Cardiac muscle cell (in vitro differentiated cells and primary cell): ENCODE measurements around the gene GNB2. TPM values are rescaled to one million over a fixed set of nuclear protein-coding genes. Genes with fewer than 3 reads are reported as not detected.
"Not testable (repeated sequence)": the region's sequence is repeated elsewhere in the genome, so short reads cannot be mapped to it uniquely, and the experiment has no call there.

ENCODE experiments used
- DNase-seq, 2 donors: peaks; one replicate each; pipeline versions ENCODE4 v3.0.0 to v3.0.0-alpha.2; 2010 to 2017; ENCODE audit warnings: low read depth in 1 of 2, low spot score in 1 of 2
- H3K27ac ChIP-seq: fragments of 200-600 bp; sonication (generic); 2 replicates; pipeline ENCODE4 v1.5.1; 2016
- H3K27me3 ChIP-seq: fragments of 200-600 bp; sonication (generic); 2 replicates; pipeline ENCODE4 v1.6.0; 2016; ENCODE audit warnings: control low read depth
- H3K36me3 ChIP-seq: fragments of 200-600 bp; sonication (generic); 2 replicates; pipeline ENCODE4 v1.5.1; 2016; ENCODE audit warnings: control low read depth
- H3K4me1 ChIP-seq: fragments of 200-600 bp; sonication (generic); 2 replicates; pipeline ENCODE4 v1.8.1; 2017; ENCODE audit warnings: low read depth, mild to moderate bottlenecking, mixed run types
- H3K4me3 ChIP-seq: fragments of 200-600 bp; sonication (generic); 2 replicates; pipeline ENCODE4 v1.5.1; 2016; ENCODE audit warnings: mild to moderate bottlenecking
- H3K9me3 ChIP-seq: fragments of 200-600 bp; sonication (generic); 2 replicates; pipeline ENCODE4 v1.5.1; 2017; ENCODE audit warnings: low read depth, mild to moderate bottlenecking, control low read depth
- CTCF ChIP-seq: IDR thresholded peaks from 2 replicates; pipeline ENCODE4 v1.5.1; 2012; ENCODE audit warnings: low read depth, mild to moderate bottlenecking, low read length
- polyA plus RNA-seq: library from polyadenylated mRNA; unstranded; fragments of >200 nt; fragmentation: Nextera tagmentation; extraction: Ambion mirVana; gene quantifications from 2 replicates; pipeline ENCODE4 v1.2.1, GENCODE V29; 2016
- total RNA-seq: library from RNA; depleted of rRNA; stranded (reverse); fragments of >200 nt; gene quantifications from 2 replicates; pipeline ENCODE4 v1.2.3, GENCODE V29; 2016

The GNB2 gene
- total and polyA plus RNA-seq, 2 experiments from 2014 or later: 234 to 241 TPM

DNA sequence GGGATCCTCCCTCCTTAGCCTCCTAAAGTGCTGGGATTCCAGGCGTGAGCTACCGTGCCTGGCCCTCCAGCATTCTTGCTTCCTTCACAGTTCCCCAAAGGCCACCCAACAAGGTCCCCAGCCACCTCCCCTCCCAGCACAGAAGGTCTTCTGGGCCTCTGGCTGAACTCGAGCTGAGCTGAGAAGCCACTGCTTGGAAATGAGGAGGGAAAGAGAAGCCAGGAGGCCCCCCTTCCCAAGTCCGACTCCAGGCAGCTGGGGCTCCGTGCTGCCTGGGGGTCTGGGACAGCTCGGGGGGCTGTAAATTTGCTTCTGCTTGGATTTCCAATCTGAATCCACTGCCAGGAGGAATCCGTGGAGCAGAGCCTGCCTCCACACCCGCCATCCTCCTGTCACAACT lies 41.2 kb downstream of the GNB2 start:
- H3K4me3 ChIP-seq: no peak overlapping the region
- H3K4me1 ChIP-seq: no peaks in the 10 kb centered on the region
- no peaks in the 10 kb centered on the region for H3K36me3 ChIP-seq
- H3K27me3 ChIP-seq: peaks cover 5% of the 10 kb centered on the region
- no peak for TF ChIP-seq CTCF
- DNase-seq: no peak
- no peak overlapping the region for H3K27ac ChIP-seq
- H3K9me3 ChIP-seq: no peaks in the 10 kb centered on the region

DNA sequence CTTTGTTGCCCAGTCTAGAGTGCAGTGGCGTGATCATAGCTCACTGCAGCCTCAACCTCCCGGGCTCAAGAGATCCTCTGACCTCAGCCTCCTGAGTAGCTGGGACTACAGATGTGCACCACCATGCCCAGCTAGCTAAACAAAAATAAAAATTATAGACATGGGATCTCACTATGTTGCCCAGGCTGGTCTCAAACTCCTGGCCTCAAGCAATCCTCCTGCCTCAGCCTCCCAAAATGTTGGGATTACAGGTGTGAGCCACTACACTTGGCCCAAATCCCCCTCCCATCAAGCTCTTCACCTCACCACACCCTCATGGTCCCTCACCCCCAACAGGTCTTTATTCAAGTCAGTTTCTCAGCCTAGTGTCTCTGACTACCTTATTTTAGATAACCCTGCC lies 43.5 kb downstream of the GNB2 start:
- H3K27ac ChIP-seq, H3K4me1 ChIP-seq, H3K36me3 ChIP-seq, H3K9me3 ChIP-seq, DNase-seq, H3K4me3 ChIP-seq: not testable (repeated sequence)
- H3K27me3 ChIP-seq: peaks cover 26% of the 10 kb centered on the region

DNA sequence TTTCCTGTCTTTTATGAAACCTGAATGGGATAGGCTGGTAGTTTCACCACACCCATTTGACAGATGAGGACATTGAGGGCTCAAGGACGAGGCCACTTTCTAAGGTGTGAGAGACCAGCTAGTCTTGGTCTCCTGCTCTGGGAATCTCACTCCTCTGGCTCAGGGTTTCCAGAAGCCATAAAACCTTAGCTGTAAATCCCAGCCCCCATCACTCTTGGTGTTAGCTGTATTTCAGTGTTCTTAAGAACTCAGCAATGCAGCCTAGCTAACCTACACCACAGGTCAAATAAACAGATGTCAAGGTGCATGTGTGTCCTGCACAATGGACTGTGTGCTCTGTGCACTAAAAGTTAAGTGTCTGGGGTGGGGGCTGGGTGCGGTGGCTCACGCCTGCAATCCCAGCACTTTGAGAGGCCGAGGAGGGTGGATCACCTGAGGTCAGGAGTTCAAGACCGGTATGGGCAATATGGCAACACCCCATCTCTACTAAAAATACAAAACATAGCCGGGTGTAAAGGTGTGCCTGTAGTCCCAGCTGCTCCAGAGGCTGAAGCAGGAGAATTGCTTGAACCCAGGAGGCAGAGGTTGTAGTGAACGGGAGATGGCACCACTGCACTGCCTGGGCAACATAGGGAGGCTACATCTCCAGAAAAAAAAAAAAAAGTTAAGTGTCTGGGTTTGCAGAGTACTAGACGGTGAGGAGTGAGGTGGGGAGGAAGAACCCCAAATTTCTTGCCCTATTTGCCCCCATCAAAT lies 46.2 kb downstream of the GNB2 start:
- H3K27ac ChIP-seq: no peak overlapping the region
- H3K36me3 ChIP-seq: no peaks in the 10 kb centered on the region
- no peaks in the 10 kb centered on the region for H3K4me1 ChIP-seq
- no peaks in the 10 kb centered on the region for H3K9me3 ChIP-seq
- DNase-seq: peak in 1 of 2 donors; percentile 38
- peak; percentile 28 for TF ChIP-seq CTCF
- H3K27me3 ChIP-seq: peaks cover 35% of the 10 kb centered on the region
- H3K4me3 ChIP-seq: peak overlapping the region; percentile 37

DNA sequence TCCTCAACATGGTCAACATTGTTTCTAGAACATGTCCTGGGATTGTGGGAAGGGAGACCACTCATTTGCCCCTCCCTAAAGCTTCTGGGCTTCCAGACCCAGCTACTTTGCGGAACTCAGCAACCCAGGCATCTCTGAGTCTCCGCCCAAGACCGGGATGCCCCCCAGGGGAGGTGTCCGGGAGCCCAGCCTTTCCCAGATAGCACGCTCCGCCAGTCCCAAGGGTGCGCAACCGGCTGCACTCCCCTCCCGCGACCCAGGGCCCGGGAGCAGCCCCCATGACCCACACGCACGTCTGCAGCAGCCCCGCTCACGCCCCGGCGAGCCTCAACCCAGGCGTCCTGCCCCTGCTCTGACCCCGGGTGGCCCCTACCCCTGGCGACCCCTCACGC lies 46.7 kb downstream of the GNB2 start, which contains the start of gene EPO:
EPO (plus strand) TSS at position 190 of the 392 bp plus-strand sequence. CDS start 513 bp downstream, outside the sequence.
- TF ChIP-seq CTCF: no peak
- H3K4me3 ChIP-seq: peak within 1 kb of the TSS; percentile 37
- no peaks in the 10 kb centered on the region for H3K9me3 ChIP-seq
- no peak within 1 kb of the TSS for H3K27ac ChIP-seq
- DNase-seq: peak in 1 of 2 donors; percentile 12
- no peaks in the 10 kb centered on the region for H3K36me3 ChIP-seq
- no peaks in the 10 kb centered on the region for H3K4me1 ChIP-seq
- H3K27me3 ChIP-seq: peaks cover 35% of the 10 kb centered on the region

GRCh38 chr7:100720671-100721504 lies 47.3 kb downstream of the GNB2 start:
- no peak for TF ChIP-seq CTCF
- Histone ChIP-seq H3K4me3 (peak overlapping the region; percentile 37), H3K4me1 (no peaks in the 10 kb centered on the region), H3K27ac (no peak overlapping the region), H3K36me3 (no peaks in the 10 kb centered on the region), H3K9me3 (no peaks in the 10 kb centered on the region), H3K27me3 (peaks cover 35% of the 10 kb centered on the region)
- peak in 1 of 2 donors; percentile 57 for DNase-seq

DNA sequence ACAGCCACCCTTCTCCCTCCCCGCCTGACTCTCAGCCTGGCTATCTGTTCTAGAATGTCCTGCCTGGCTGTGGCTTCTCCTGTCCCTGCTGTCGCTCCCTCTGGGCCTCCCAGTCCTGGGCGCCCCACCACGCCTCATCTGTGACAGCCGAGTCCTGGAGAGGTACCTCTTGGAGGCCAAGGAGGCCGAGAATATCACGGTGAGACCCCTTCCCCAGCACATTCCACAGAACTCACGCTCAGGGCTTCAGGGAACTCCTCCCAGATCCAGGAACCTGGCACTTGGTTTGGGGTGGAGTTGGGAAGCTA lies 47.9 kb downstream of the GNB2 start:
- Histone ChIP-seq H3K27ac (no peak overlapping the region), H3K36me3 (no peaks in the 10 kb centered on the region), H3K27me3 (peaks cover 35% of the 10 kb centered on the region), H3K9me3 (no peaks in the 10 kb centered on the region), H3K4me3 (no peak overlapping the region), H3K4me1 (no peaks in the 10 kb centered on the region)
- no peak for DNase-seq
- TF ChIP-seq CTCF: no peak
